ENCODE data around the gene VPS33B.
A peak's percentile ranks its signal among the peaks of the same experiment; 100 is the strongest.

Gene VPS33B

GRCh38 chr15:90982135-90982534 is 40.3 kb downstream of the VPS33B start:
- DNase-seq (ENCODE audit: low read depth in 3 of 3): no peak

GRCh38 chr15:90981681-90982080 is 40.7 kb downstream of the VPS33B start:
- DNase-seq (ENCODE audit: low read depth in 3 of 3): no peak

- no peak for DNase-seq (ENCODE audit: low read depth in 3 of 3)
Observed at GRCh38 chr15:90979582-90979981, 42.8 kb downstream of the VPS33B start.

GRCh38 chr15:90974216-90974615 is 48.2 kb downstream of the VPS33B start:
- no peak for DNase-seq (ENCODE audit: low read depth in 3 of 3)

GRCh38 chr15:90972133-90972532 is 50.3 kb downstream of the VPS33B start:
- no peak for DNase-seq (ENCODE audit: low read depth in 3 of 3)

GRCh38 chr15:90970274-90970673 is 52.1 kb downstream of the VPS33B start:
- DNase-seq (ENCODE audit: low read depth in 3 of 3): no peak

GRCh38 chr15:90968434-90968833 is 54.0 kb downstream of the VPS33B start:
- DNase-seq (ENCODE audit: low read depth in 3 of 3): no peak

- no peak for DNase-seq (ENCODE audit: low read depth in 3 of 3)
Observed at GRCh38 chr15:90967206-90967605, 55.2 kb downstream of the VPS33B start.

- DNase-seq (ENCODE audit: low read depth in 3 of 3): no peak
Observed at GRCh38 chr15:90966262-90966661, 56.1 kb downstream of the VPS33B start.

GRCh38 chr15:90962021-90962420 is 60.4 kb downstream of the VPS33B start:
- no peak for DNase-seq (ENCODE audit: low read depth in 3 of 3)

GRCh38 chr15:90960298-90961091 is 61.9 kb downstream of the VPS33B start:
- no peak for DNase-seq (ENCODE audit: low read depth in 3 of 3)

- DNase-seq (ENCODE audit: low read depth in 3 of 3): no peak
Observed at GRCh38 chr15:90959894-90960293, 62.5 kb downstream of the VPS33B start.

- DNase-seq (ENCODE audit: low read depth in 3 of 3): no peak
Observed at GRCh38 chr15:90959028-90959595, 63.3 kb downstream of the VPS33B start.

GRCh38 chr15:90957791-90958190 is 64.6 kb downstream of the VPS33B start:
- DNase-seq (ENCODE audit: low read depth in 3 of 3): no peak

- DNase-seq (ENCODE audit: low read depth in 3 of 3): no peak
Observed at GRCh38 chr15:90957031-90957790, 65.2 kb downstream of the VPS33B start.

GRCh38 chr15:90956274-90957030 is 65.9 kb downstream of the VPS33B start:
- DNase-seq (ENCODE audit: low read depth in 3 of 3): peak in 2 of 3 experiments; percentile 28 to 41

GRCh38 chr15:90955624-90956273 is 66.6 kb downstream of the VPS33B start:
- DNase-seq (ENCODE audit: low read depth in 3 of 3): no peak

- DNase-seq (ENCODE audit: low read depth in 3 of 3): peak; percentile 73 to 77 (median 77)
Observed at GRCh38 chr15:90954712-90955623, 67.4 kb downstream of the VPS33B start, which contains the start of gene RCCD1. TSS of gene RCCD1 (plus strand) at chr15:90954884. CDS start at chr15:90956735, 1,851 bp downstream.

- no peak for DNase-seq (ENCODE audit: low read depth in 3 of 3)
Observed at GRCh38 chr15:90953947-90954711, 68.3 kb downstream of the VPS33B start.

Measured in stimulated activated CD4-positive, alpha-beta T cell treated with anti-CD3 and anti-CD28 coated beads, TNF-alpha, amount 100 ng/mL, for 4 hours (primary cell).